ENCODE measurements around the gene PALS1.

GRCh38 chr14:67232621-67233020, 8.6 kb upstream of the PALS1 start:
- no peak for TF ChIP-seq CTCF (IDR thresholded peaks at IDR 0.05)
- TF ChIP-seq POLR2A (IDR thresholded peaks at IDR 0.05) = no peak

Data from right lobe of liver (tissue), 4 donors.